HG02938 (cell line): ENCODE data around the gene NEK10.

Experiments
- ATAC-seq: cut with Tn5 transposase; IDR thresholded peaks from one replicate; pipeline ENCODE4 v1.9.1; 2021; ENCODE audit warnings: mild to moderate bottlenecking, moderate library complexity; ENCODE audit not compliant: unreplicated experiment

The NEK10 gene

GRCh38 chr3:27119639-27120038 is 249.5 kb downstream of the NEK10 start:
- no peak for ATAC-seq

DNA sequence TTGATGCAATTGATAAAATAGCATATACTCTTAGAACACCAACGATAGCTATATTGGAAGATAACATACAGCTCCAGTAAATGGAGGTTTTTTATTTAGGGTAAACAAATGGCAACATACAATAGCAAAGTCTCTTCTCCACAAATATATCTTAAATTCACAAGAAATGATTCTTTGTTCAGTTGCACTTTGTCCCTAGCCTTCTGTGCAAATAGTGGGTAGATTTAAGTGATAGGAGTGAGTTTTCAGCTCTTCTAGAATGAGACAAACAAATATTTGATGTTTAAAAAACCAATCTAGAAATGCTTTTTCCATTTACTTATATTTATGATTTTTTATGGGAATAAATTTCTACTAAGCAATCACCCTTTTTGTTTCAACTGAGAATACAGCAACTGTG is 253.8 kb downstream of the NEK10 start:
- ATAC-seq, result no peak

DNA sequence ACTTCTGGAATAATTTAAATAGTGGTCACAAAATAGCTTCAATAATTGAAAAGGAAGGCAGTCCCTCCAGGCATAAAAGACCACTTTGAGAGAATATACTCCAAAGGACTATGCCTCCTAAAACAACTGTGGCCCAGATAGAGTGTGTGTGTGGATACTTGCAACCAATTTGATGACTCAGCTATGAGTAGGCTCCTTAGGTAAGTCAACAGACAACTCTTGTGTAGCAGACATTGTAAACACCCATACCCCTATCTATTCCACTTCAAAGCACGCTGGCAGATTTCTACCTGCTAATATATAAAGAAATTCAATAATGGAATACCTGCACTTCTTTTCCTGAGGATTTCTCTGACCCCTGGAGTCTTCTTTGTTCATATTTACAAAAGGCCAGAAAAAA is 254.5 kb downstream of the NEK10 start:
- no peak for ATAC-seq

DNA sequence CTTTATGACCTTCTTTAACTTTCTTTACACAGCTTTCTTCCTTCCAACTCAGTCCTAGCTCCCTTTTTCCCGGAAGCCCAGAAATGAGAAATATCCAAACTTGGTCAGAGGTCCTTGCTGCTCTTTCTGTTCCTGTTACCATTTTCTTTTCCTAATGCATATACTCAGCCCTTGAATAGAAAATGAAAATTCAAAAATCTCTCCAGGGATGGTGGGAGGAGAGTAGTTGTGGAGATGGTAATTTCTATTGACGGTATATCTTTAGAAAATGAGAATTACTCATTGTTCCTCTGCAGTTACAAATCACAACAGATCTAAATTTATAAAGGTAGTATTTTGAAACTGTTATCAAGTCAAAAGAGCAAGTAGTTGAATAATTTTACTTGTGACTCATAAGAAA is 255.1 kb downstream of the NEK10 start:
- no peak for ATAC-seq

- ATAC-seq, result no peak
Observed at GRCh38 chr3:27110020-27110419, 259.2 kb downstream of the NEK10 start.

GRCh38 chr3:27108322-27108721 is 260.9 kb downstream of the NEK10 start:
- ATAC-seq, result no peak

DNA sequence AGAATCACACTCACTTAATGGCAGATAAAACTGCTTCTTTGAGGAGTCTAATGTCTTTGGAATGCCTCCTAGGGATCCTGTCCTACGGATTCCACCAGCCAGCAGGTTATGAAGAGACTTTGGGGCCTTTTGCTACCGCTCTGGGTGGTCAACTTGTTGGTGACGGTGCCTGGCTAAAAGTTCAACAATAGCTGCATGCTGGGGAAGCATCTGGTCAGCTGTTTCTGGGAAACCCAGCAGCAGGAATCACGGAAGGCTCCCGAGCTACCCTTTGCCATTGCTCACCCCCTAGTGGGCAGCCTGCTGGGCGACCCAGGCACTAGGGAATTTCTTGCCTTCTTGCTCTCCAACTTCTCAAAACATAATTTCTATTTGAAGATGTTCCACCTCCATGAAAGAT is 263.3 kb downstream of the NEK10 start:
- ATAC-seq, result no peak

DNA sequence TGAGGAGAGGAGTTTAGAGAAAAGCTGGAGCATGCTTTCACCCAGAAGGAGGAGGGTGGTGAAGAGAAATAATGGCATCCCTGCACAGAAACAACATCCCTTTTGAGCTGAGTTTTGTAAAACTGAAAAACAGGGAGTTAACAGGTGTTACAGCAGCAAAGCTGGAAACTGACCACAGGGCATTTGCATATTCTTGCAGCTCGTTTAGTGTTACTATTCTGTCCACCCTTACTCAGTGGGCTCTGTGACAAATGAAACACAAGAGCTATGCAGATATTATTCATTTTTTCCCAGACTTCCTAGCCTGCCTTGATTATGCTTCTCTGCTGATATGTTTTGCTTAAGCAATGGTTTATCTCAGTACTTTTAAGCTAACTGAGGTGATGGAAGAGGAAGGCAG is 272.0 kb downstream of the NEK10 start:
- ATAC-seq, result no peak

- no peak for ATAC-seq
Observed at GRCh38 chr3:27095553-27096222, 273.5 kb downstream of the NEK10 start.

DNA sequence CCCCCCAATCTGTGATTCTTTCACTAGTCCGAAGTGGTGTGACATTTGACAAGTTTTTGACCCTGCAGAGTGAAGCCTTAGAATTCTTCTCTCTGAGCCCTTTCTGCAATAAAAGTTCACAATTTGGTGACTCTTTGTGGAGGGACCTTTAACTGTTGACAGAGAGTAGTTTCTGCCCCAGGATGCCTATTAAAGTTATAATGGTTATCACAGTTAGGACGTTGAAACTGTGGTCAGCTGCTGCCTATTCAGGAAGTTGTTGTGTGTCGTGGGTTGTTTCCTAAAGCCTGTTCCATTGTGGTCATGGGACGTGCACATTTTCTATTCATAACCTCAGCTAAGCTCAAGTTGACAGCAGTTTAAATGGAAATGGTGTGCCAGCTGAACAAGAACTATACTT is 274.5 kb downstream of the NEK10 start:
- no peak for ATAC-seq

GRCh38 chr3:27093771-27094170 is 275.4 kb downstream of the NEK10 start:
- ATAC-seq, result no peak

- ATAC-seq, result no peak
Observed at GRCh38 chr3:27090275-27091041, 278.7 kb downstream of the NEK10 start.

DNA sequence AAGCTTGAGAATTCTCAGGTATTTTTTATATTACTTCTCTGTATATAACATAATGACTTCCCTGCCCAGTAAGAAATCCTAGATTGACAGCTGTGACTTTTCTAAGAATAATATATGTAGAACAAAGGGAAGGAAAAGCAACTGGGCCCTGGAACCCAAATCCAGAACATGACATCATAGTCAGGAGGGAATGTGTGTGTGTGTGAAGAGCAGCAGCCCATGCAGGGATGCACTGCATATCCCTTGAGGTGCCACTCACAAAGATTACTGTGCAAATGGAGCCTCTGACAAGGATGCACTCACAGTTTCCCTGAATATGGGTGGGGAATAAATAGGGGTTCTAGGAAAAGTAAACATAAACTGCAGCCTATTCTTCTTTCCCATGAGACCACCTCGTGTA is 279.5 kb downstream of the NEK10 start:
- ATAC-seq, result no peak

- ATAC-seq, result no peak
Observed at GRCh38 chr3:27089068-27089467, 280.1 kb downstream of the NEK10 start.

- ATAC-seq, result no peak
Observed at GRCh38 chr3:27085829-27086730, 283.1 kb downstream of the NEK10 start.

GRCh38 chr3:27081992-27082607 is 287.1 kb downstream of the NEK10 start:
- ATAC-seq, result no peak

DNA sequence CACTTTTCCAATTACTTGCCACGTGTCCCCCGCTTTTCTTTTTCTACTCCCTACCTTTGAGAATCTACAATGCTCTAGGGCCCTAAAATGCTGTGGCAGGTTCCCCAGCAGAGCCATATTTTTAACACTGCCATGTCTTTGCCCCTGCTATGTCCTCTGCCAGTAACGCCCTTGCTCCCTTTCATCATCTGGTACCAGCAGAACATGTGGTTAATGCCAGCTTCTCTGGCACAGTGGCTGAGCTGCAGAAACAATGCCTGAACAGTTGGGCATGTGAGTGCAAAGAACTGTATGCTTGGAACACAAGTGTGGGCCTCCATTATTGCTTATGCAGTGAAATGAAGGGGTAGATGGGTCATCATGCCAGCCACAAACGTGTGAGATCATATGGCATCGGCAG is 287.6 kb downstream of the NEK10 start:
- ATAC-seq, result no peak

- no peak for ATAC-seq
Observed at GRCh38 chr3:27080258-27080525, 289.0 kb downstream of the NEK10 start.

DNA sequence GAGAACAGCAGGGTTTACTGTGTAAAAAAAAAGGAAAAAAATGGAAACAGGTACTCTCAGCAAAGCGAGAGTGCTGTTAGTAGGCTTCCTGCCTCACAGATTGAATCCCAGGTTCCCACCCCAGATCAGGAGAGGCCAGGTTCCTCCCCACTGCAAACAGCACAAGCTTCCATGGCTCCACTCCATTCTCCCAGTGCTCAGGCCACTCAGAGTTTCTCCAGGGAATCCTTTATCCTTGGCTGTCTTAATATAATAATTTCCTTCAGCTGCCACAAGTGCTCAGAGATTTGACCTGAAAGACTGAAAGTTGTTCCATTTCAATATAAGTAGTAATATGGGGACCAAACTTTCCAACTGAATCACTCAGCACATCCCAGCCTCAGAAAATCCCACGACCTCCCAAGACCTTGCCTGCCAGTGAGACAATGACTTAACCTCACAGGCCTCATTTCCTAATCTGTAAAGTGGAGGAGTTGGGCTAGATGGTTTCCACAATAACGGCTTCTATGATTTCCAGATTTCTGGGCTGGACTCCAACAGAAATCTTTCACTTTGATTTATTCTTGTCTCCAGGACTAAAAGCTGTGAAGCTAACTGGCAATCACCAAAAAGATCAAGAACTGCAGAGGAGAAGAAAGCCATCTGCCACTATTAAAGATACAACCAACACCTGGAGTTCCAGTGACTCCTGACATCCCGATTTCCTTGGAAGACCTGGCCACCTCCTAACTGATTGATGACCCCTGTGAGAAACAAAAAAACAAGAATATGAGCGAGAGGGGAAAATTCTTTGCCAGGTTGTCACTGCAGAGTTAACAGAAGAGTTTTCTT is 289.5 kb downstream of the NEK10 start:
- no peak for ATAC-seq

- ATAC-seq, result no peak
Observed at GRCh38 chr3:27078246-27078913, 290.8 kb downstream of the NEK10 start.
